ENCODE data around the gene RORC.

RORC gene

DNA sequence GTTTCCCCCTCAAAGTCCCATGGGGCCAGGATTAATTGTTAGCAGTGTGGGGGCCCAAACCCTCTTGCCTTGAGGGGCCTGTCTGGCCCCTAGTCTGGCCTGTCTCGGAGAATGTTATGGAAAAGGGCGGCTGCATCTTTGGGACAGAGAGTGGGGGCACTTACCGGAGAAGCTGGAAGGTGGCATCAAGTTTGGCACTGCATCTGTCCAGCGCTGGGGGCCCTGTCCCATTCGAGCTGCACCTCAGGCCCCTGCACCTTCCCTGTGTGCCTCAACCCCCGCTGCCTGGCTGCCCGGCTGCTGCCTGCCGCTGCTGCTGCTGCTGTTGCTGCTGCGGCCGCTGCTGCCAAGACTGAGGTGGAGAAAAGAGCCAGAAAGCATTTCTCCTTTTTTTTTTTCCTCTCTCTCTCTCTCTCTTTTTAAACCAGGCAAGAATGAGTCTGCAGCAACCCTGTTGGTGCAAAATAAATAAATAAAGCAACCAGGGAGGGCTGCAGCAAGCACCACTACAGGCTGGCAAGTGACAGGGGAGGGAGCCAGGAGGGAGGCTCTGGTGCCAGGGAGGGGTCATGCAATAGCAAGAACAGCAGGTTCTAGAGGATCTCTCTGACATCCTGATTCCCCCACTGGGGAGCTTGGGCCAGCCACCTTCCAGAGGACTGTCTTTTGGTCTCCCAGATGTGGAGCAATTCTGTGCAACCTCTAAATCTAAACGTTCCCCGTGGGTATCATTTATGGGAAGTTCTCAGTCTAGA is 26.4 kb downstream of the RORC start, which contains the start of gene LINGO4:
LINGO4 (minus strand) TSS at position 354 of the 755 bp plus-strand sequence. CDS start 2,715 bp downstream, outside the sequence.
- in situ Hi-C loops (cut with HindIII; ENCODE audit: low pct_unique_long_range_greater_than_20kb, low sequenced_read_pairs), result no loop called here
- no peak for DNase-seq (ENCODE audit: low read depth in 1 of 2, low spot score in 1 of 2)
- TF ChIP-seq JUND (IDR thresholded peaks at IDR 0.05; ENCODE audit: low read depth), result no peak

DNA sequence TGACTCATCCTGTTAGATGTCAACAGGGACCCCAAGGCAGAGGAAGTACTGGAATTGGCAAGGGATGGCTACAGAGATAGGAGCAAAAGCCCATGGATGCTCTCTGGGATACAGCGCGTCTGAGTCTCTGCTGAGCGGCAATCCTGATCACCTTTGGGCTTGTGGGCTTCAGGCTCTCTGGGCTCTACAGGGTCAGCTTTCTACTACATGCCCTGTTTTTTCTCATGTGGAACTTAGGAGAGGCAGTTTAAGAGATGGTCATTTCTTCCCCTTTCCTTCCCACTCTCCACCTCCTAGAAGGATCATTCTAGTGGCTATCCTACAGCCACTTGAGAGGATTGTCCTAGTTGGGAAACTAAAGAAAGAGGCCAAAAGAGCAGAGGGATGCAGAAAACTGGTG is 27.7 kb downstream of the RORC start:
- in situ Hi-C loops (cut with HindIII; ENCODE audit: low pct_unique_long_range_greater_than_20kb, low sequenced_read_pairs), result no loop called here
- TF ChIP-seq JUND (IDR thresholded peaks at IDR 0.05; ENCODE audit: low read depth), result no peak
- DNase-seq (ENCODE audit: low read depth in 1 of 2, low spot score in 1 of 2), result no peak

DNA sequence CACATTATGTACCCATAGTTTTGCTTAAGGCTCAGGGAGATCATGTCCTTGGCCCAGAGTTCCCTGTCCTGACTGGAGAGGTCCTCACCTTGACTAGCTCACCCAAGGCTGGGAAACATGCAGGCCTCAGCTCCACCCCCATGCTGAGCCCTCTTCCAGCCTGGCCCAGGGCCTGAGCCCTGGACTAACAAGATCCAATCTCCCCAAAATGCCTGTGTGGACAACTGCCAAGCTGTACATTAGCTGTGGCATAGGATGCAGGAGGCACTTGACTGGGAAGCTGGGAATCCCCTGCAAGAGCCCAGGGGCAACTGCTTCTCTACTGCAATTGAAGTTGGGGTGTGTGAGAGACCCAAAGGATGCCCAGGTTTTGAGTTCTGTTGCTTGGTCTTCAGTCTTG is 28.4 kb downstream of the RORC start:
- TF ChIP-seq JUND (IDR thresholded peaks at IDR 0.05; ENCODE audit: low read depth), result no peak
- in situ Hi-C loops (cut with HindIII; ENCODE audit: low pct_unique_long_range_greater_than_20kb, low sequenced_read_pairs), result no loop called here
- peak; percentile 71 to 75 for DNase-seq (ENCODE audit: low read depth in 1 of 2, low spot score in 1 of 2)

DNA sequence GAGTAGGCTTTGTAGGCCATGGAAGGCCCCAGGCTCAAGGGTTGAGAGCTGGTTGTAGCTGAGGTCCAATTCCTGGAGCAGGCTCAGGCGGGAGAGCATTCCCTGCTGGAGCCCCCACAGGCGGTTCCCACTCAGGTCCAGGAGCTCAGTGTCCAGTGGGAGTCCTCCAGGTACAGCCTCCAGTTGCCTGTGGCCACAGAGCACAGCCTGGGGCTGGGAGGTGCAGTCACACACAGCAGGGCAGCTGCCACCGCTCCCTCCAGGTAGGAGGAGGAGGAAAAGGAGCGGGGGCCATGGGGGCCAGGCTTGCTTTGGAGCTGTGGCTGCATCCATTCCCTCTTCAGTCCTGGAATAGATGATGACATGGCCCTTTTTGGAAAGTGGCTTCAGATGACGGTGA is 29.2 kb downstream of the RORC start:
- TF ChIP-seq JUND (IDR thresholded peaks at IDR 0.05; ENCODE audit: low read depth), result no peak
- DNase-seq (ENCODE audit: low read depth in 1 of 2, low spot score in 1 of 2), result no peak

DNA sequence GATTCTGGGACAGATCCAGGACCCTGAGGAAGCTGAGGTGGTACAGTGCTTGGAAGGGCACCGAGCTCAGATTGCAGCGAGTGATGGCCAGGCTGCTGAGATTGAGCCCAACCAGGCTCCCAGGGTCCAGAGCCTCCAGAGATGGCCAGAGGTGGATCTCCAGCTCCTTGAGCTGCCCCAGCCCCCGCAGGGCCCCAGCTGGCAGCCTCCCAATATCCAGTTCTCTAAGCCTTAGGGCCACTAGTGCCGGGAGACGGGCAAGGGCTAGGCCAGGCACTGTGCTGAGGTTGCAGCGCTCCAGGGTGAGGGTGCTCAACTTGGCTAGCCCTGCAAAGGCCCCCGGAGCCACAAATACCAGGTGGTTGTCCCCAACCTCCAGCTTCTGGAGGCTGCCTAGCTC is 29.8 kb downstream of the RORC start:
- no peak for TF ChIP-seq JUND (IDR thresholded peaks at IDR 0.05; ENCODE audit: low read depth)
- in situ Hi-C loops (cut with HindIII; ENCODE audit: low pct_unique_long_range_greater_than_20kb, low sequenced_read_pairs), result no loop called here
- DNase-seq (ENCODE audit: low read depth in 1 of 2, low spot score in 1 of 2), result no peak

More for the DNA sequence above, 29.2 kb downstream of the RORC start:
- in situ Hi-C loops (cut with HindIII; ENCODE audit: low pct_unique_long_range_greater_than_20kb, low sequenced_read_pairs), result no loop called here

DNA sequence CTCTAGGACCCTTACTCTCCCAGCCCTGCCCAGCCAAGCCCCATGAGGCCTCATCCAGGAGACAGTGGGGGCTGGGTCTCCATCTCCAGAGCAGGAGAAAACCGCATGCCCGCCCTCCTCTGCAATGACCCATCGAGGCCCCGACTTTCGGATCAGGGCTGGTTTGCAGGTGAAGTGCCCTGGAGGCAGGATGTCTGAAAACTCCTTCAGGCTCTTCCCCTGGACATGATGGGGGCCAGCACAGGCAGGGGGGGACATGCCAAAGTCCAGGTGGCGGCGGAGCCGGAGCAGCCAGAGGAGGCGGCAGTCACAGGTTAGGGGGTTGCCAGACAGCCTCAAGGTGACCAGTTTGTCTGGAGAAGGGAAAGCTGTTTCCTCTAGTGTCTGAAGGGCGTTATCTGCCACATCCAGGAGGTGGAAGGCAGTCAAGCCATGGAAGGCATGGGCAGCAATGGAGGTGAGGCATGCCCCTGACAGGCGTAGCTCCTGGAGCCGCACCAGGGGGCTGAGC is 30.2 kb downstream of the RORC start:
- DNase-seq (ENCODE audit: low read depth in 1 of 2, low spot score in 1 of 2), result no peak
- TF ChIP-seq JUND (IDR thresholded peaks at IDR 0.05; ENCODE audit: low read depth), result no peak
- in situ Hi-C loops (cut with HindIII; ENCODE audit: low pct_unique_long_range_greater_than_20kb, low sequenced_read_pairs), result no loop called here

DNA sequence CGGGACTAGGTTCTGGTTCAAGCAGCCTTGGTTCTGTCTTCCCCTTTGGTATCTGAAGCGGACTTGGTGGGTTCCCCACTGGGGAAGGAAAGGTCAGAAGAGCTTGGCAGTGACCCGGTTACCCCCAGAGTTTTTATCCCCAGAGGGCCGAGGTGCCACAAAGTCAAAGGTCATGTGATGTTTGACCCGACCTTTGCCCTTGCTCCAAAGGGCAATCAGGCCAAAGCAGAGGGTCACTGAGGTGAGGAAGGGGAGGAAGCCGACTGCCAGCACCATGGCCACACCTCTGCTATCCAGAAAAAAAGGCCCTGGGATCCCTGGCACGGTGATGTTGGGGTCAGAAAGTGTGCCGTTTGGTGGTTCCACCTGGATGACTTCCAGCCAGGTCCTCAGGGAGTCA is 30.8 kb downstream of the RORC start:
- no peak for DNase-seq (ENCODE audit: low read depth in 1 of 2, low spot score in 1 of 2)
- TF ChIP-seq JUND (IDR thresholded peaks at IDR 0.05; ENCODE audit: low read depth), result no peak
- in situ Hi-C loops (cut with HindIII; ENCODE audit: low pct_unique_long_range_greater_than_20kb, low sequenced_read_pairs), result no loop called here

DNA sequence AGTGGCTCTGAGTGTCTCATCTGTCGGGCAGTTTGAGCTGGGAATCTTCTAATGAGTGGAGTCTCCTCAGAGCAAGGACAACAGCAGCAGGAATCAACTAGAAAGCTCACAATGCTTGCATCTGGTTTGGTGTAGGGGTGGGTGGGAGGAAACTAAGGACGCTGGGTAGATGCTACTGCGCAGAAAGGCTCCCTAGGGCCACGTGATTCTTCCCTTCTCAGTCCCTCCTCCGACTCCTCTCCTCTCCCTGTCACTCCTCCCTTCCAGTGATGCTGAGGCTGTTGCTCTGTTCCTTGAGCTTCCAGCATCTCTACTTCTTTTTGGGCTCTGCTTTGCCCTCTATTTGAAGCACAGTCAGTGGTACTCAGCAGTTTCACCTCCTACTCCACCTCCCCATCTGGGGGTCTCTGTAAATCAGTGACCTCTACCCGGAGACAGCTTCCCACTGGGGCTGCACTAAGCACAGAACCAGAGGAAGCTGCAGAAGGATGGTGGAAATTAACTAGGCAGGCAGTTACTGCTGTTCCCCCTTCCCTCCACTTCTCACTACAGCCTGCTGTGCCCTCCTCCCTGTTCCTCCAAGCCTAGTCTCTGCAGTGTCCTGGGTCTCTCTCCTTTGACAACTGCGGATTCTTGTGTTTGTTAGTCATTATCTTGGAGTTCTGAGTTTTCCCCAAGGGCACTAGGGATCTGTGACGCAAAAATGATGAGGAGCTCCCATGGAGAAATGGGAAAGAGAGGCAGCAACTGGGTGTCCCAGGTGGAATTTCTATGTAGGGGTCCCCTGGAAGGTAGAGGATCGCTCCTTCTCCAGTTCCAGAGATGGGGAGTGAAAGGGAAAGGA is 32.2 kb downstream of the RORC start:
- TF ChIP-seq JUND (IDR thresholded peaks at IDR 0.05; ENCODE audit: low read depth), result no peak
- in situ Hi-C loops (cut with HindIII; ENCODE audit: low pct_unique_long_range_greater_than_20kb, low sequenced_read_pairs), result no loop called here
- DNase-seq (ENCODE audit: low read depth in 1 of 2, low spot score in 1 of 2), result no peak

DNA sequence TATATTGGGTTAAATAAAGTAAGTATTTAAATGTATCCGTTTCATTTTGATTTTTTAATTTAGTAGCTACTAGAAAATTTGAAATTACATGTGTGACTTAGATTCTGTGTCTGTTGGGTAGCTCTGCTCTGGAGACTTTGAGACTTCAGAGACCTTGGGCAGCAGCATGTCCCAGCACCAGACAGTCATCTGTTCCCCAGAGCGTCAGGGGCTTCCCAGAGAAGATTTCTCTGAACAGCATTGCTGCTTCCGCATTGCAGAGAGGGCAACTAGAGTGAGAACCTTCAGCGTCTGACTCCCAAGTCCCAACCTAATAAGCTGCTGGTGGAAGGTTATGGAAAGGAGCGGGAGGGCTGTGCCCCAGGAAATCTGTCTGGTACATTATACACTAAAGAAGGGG is 33.0 kb downstream of the RORC start:
- in situ Hi-C loops (cut with HindIII; ENCODE audit: low pct_unique_long_range_greater_than_20kb, low sequenced_read_pairs), result no loop called here
- TF ChIP-seq JUND (IDR thresholded peaks at IDR 0.05; ENCODE audit: low read depth), result no peak
- DNase-seq (ENCODE audit: low read depth in 1 of 2, low spot score in 1 of 2), result no peak

DNA sequence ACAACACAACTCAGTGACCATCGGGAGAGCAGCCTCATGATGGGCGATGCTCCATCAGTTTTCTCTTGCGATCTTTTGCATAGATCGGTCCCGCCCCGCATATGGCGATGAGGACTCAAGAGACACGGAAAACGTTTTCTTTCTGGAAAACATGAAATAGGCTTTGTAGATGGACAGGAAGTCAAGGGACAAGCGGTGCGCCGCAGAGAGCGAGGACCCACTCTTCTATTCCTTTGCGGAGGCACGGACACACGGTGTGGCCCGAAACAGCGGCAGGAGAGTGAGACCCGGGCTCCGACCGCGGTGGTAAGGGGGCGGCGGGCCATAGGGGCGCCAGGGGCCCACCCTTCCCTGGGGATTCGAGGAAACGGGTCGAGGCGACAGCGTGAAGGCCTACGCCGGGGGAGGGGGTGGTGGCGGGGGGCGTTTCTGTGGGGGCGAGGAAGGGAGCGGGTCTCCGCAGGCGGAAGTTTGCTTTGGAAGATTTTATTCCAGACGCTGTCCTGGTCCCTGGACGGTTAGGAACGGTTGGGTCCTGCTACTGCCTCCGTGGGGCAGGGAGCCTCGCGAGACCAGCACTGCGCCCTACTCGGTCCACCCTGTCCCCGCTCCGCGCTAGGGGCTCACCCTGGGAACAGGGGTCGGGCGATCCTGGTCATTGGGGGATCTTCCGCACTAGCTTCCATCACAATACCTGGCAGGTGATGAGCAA is 40.5 kb downstream of the RORC start:
- in situ Hi-C loops (cut with HindIII; ENCODE audit: low pct_unique_long_range_greater_than_20kb, low sequenced_read_pairs), result no loop called here
- peak; percentile 50 to 60 for DNase-seq (ENCODE audit: low read depth in 1 of 2, low spot score in 1 of 2)

DNA sequence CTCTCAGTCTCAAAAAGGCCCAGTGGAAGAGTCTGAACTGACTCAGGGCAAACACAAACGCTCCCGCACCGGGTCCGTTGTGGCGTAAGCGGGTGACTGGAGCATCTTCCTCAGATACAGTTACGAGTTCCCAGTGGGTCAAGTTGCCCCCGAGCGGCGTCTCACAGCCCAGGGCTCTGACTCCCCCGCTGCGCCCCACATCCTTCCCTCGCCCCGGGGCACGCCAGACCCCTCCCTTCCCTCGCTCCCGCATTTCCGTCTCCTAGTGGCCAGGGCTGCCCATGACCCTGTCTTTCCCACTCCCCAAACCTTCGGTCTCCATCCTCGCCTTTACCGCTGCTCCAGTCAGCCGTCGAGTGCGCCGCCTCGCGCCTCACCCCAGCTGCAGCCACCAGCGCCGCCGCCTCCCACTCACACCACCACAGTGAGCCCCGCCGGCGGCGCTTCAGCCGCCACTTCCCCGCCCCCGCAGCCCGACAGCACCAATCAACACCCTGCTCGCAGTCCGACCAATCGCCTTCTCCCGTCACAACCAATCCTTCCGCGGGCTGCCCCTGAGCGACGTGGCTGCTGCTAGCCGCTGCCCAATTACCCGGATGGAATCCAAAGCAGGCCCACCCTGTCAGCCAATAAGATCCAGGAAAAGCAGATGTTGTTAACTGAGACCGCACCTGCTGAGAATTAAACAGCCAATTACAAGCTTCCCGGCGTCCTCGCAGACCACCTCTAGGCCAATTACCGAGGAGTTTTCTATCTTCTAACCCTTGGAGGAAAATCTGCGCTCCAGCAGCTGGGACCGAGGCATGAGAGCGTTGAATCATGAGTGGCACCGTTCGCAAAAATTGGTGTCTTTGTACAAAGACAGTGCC is 41.3 kb downstream of the RORC start, which contains the start of gene TDRKH:
TDRKH (minus strand) TSS at position 430 of the 869 bp plus-strand sequence. CDS start 7,478 bp downstream, outside the sequence.
- TF ChIP-seq JUND (IDR thresholded peaks at IDR 0.05; ENCODE audit: low read depth), result no peak
- in situ Hi-C loops (cut with HindIII; ENCODE audit: low pct_unique_long_range_greater_than_20kb, low sequenced_read_pairs), result no loop called here
- peak; percentile 100 for DNase-seq (ENCODE audit: low read depth in 1 of 2, low spot score in 1 of 2)

More for the DNA sequence above, 40.5 kb downstream of the RORC start:
- TF ChIP-seq JUND (IDR thresholded peaks at IDR 0.05; ENCODE audit: low read depth), result no peak
